Neural progenitor cell (in vitro differentiated cells): ENCODE results near the gene CCDC185. TPM values are rescaled to one million over a fixed set of nuclear protein-coding genes. Genes with fewer than 3 reads are reported as not detected.

Source experiments
- DNase-seq: peaks from one replicate; pipeline ENCODE4 v3.0.0-alpha.2; 2016; ENCODE audit warnings: low spot score
- H2AFZ ChIP-seq: fragments of 200-600 bp; sonication (generic); replicated peaks from 2 replicates; pipeline ENCODE4 v1.6.1; 2016; ENCODE audit warnings: antibody characterized with exemption
- H3F3A ChIP-seq: fragments of 200-600 bp; sonication (generic); 2 replicates; pipeline ENCODE4 v1.6.1; 2016; ENCODE audit warnings: antibody characterized with exemption, low read depth
- H3K27ac ChIP-seq: fragments of 200-600 bp; sonication (generic); 2 replicates; pipeline ENCODE4 v1.5.1; 2016; ENCODE audit warnings: mild to moderate bottlenecking
- H3K27me3 ChIP-seq: fragments of 200-600 bp; sonication (generic); 2 replicates; pipeline ENCODE4 v1.6.1; 2016; ENCODE audit warnings: mild to moderate bottlenecking, moderate library complexity
- H3K36me3 ChIP-seq: fragments of 200-600 bp; sonication (generic); 2 replicates; pipeline ENCODE4 v1.5.1; 2016
- H3K4me1 ChIP-seq: fragments of 200-600 bp; sonication (generic); 2 replicates; pipeline ENCODE4 v1.6.1; 2016; ENCODE audit warnings: mixed run types
- H3K4me2 ChIP-seq: fragments of 200-600 bp; sonication (generic); 2 replicates; pipeline ENCODE4 v1.6.1; 2016
- H3K4me3 ChIP-seq: fragments of 200-600 bp; sonication (generic); 2 replicates; pipeline ENCODE4 v1.5.1; 2016
- H3K79me2 ChIP-seq: fragments of 200-600 bp; sonication (generic); 2 replicates; pipeline ENCODE4 v1.6.1; 2016; ENCODE audit warnings: low read depth
- H3K9ac ChIP-seq: fragments of 200-600 bp; sonication (generic); 2 replicates; pipeline ENCODE4 v1.6.1; 2016
- H3K9me3 ChIP-seq: fragments of 200-600 bp; sonication (generic); 2 replicates; pipeline ENCODE4 v1.5.1; 2016; ENCODE audit warnings: low read depth
- H4K20me1 ChIP-seq: fragments of 200-600 bp; sonication (generic); 2 replicates; pipeline ENCODE4 v1.6.1; 2016; ENCODE audit warnings: low read depth
- H3K27ac Mint-ChIP-seq: 3 replicates; pipeline ENCODE4 v1.8.0; 2021; ENCODE audit warnings: mixed read lengths
- H3K27me3 Mint-ChIP-seq: 2 replicates; pipeline ENCODE4 v1.8.0; 2022; ENCODE audit warnings: low read depth, mild to moderate bottlenecking, inconsistent platforms, moderate library complexity, mixed read lengths; ENCODE audit not compliant: insufficient read depth
- H3K36me3 Mint-ChIP-seq: 3 replicates; pipeline ENCODE4 v1.8.0; 2021; ENCODE audit warnings: mixed read lengths
- H3K4me1 Mint-ChIP-seq: 3 replicates; pipeline ENCODE4 v1.8.0; 2021; ENCODE audit warnings: mixed read lengths
- H3K4me3 Mint-ChIP-seq: 3 replicates; pipeline ENCODE4 v1.8.0; 2021; ENCODE audit warnings: mild to moderate bottlenecking, moderate library complexity, mixed read lengths
- H3K9me3 Mint-ChIP-seq: 3 replicates; pipeline ENCODE4 v1.8.0; 2020; ENCODE audit warnings: mixed read lengths
- EZH2 ChIP-seq: fragments of 200-600 bp; sonication (generic); IDR thresholded peaks from 2 replicates; pipeline ENCODE4 v1.6.1; 2017; ENCODE audit warnings: antibody characterized with exemption, mild to moderate bottlenecking, moderate library complexity
- EZH2phosphoT487 ChIP-seq: fragments of 200-600 bp; sonication (generic); IDR thresholded peaks from 2 replicates; pipeline ENCODE4 v1.6.1; 2017; ENCODE audit warnings: antibody characterized with exemption
- total RNA-seq: library from RNA; depleted of rRNA; stranded (reverse); fragments of >200 nt; gene quantifications from 2 replicates; pipeline ENCODE4 v1.2.3, GENCODE V29; 2015; ENCODE audit warnings: low replicate concordance
- TF ChIP-seq, protein P1 (sequence below): fragments of 200-600 bp; sonication (generic); IDR thresholded peaks from 2 replicates; pipeline ENCODE4 v1.5.1; 2017; ENCODE audit warnings: antibody characterized with exemption, mild to moderate bottlenecking

The CCDC185 gene
- total RNA-seq, 1 donor from 2014 or later: not detected

- Histone ChIP-seq H3K4me3 (no peak overlapping the region), H3F3A (no peaks in the 10 kb centered on the region), H2AFZ (no peak overlapping the region), H4K20me1 (no peaks in the 10 kb centered on the region), H3K4me2 (no peak overlapping the region), H3K79me2 (no peaks in the 10 kb centered on the region), H3K4me1 (peaks cover 5% of the 10 kb centered on the region), H3K36me3 (no peaks in the 10 kb centered on the region), H3K27ac (no peak overlapping the region), H3K27me3 (no peaks in the 10 kb centered on the region), H3K9ac (no peak overlapping the region), H3K9me3 (no peaks in the 10 kb centered on the region)
- H3K4me1 Mint-ChIP-seq: peaks cover 8% of the 10 kb centered on the region
- H3K27ac Mint-ChIP-seq: no peak overlapping the region
- H3K27me3 Mint-ChIP-seq: peaks cover 2% of the 10 kb centered on the region
- no peaks in the 10 kb centered on the region for H3K36me3 Mint-ChIP-seq
- H3K9me3 Mint-ChIP-seq: no peaks in the 10 kb centered on the region
- no peak overlapping the region for H3K4me3 Mint-ChIP-seq
- TF ChIP-seq EZH2phosphoT487 (no peak), EZH2 (no peak)
- TF ChIP-seq, protein P1, sequence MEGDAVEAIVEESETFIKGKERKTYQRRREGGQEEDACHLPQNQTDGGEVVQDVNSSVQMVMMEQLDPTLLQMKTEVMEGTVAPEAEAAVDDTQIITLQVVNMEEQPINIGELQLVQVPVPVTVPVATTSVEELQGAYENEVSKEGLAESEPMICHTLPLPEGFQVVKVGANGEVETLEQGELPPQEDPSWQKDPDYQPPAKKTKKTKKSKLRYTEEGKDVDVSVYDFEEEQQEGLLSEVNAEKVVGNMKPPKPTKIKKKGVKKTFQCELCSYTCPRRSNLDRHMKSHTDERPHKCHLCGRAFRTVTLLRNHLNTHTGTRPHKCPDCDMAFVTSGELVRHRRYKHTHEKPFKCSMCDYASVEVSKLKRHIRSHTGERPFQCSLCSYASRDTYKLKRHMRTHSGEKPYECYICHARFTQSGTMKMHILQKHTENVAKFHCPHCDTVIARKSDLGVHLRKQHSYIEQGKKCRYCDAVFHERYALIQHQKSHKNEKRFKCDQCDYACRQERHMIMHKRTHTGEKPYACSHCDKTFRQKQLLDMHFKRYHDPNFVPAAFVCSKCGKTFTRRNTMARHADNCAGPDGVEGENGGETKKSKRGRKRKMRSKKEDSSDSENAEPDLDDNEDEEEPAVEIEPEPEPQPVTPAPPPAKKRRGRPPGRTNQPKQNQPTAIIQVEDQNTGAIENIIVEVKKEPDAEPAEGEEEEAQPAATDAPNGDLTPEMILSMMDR: no peak
- DNase-seq: no peak
Observed at GRCh38 chr1:223430236-223430635, 37.0 kb downstream of the CCDC185 start.

DNA sequence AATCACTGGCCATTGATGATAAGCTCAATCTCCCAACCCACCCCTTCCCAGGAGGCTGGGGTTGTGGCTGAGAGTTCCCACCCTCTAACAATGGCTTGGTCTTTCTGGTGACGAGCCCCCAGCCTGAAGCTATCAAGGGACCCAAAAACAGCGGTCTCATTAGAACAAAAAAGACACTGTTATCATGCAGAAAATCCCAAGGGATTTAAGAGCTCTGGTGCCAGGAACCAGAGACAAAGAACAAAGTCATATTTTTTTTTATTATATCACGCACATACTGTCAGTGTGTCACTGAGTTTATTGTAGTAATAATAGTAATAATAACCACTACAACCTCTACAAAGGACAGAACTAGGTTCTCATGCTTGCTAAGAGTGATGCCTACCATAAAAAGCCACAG, 43.9 kb downstream of the CCDC185 start:
- H3K9me3 Mint-ChIP-seq: no peaks in the 10 kb centered on the region
- no peak overlapping the region for H3K4me3 Mint-ChIP-seq
- Histone ChIP-seq H3K27ac (no peak overlapping the region), H3K4me3 (no peak overlapping the region), H3F3A (no peaks in the 10 kb centered on the region), H3K9ac (no peak overlapping the region), H3K27me3 (no peaks in the 10 kb centered on the region), H3K4me2 (no peak overlapping the region), H2AFZ (no peak overlapping the region), H3K9me3 (no peaks in the 10 kb centered on the region), H4K20me1 (no peaks in the 10 kb centered on the region), H3K36me3 (no peaks in the 10 kb centered on the region), H3K79me2 (no peaks in the 10 kb centered on the region), H3K4me1 (peaks cover 5% of the 10 kb centered on the region)
- no peak for DNase-seq
- no peaks in the 10 kb centered on the region for H3K36me3 Mint-ChIP-seq
- H3K27me3 Mint-ChIP-seq: peaks cover 6% of the 10 kb centered on the region
- no peak overlapping the region for H3K27ac Mint-ChIP-seq
- H3K4me1 Mint-ChIP-seq: peaks cover 6% of the 10 kb centered on the region
- TF ChIP-seq EZH2 (no peak), EZH2phosphoT487 (no peak)
- TF ChIP-seq, protein P1: no peak

DNA sequence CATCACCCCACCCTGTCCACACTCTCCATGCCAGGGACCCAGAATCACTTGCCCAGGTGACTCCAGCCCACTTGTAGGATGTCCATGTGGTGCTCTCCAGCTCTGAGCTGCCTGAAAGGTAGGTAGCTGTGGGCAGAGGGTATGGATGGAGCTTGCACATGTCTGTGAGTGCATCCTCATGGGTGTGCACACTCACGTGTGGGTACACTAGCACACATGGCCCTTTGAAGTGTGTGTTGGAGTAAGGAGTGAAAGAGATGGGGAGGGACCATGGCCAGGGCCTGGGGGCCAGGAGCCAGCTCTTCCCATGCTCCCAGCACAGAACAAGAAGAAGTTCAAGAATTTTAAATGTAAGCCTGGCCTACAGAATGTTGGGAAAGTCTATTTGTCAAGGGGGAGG, 50.2 kb downstream of the CCDC185 start:
- H3K36me3 Mint-ChIP-seq: no peaks in the 10 kb centered on the region
- no peaks in the 10 kb centered on the region for H3K4me1 Mint-ChIP-seq
- no peak for DNase-seq

More for the DNA sequence above, 50.2 kb downstream of the CCDC185 start:
- Histone ChIP-seq H3K9me3 (peaks cover 4% of the 10 kb centered on the region), H3K27ac (no peak overlapping the region), H3K4me1 (no peaks in the 10 kb centered on the region), H4K20me1 (no peaks in the 10 kb centered on the region), H2AFZ (no peak overlapping the region), H3K9ac (no peak overlapping the region), H3K79me2 (no peaks in the 10 kb centered on the region), H3F3A (no peaks in the 10 kb centered on the region), H3K27me3 (no peaks in the 10 kb centered on the region), H3K4me2 (no peak overlapping the region), H3K36me3 (no peaks in the 10 kb centered on the region), H3K4me3 (no peak overlapping the region)
- no peak overlapping the region for H3K27ac Mint-ChIP-seq
- no peak overlapping the region for H3K4me3 Mint-ChIP-seq
- H3K27me3 Mint-ChIP-seq: peaks cover 10% of the 10 kb centered on the region
- TF ChIP-seq EZH2phosphoT487 (no peak), EZH2 (no peak)
- TF ChIP-seq, protein P1: no peak
- H3K9me3 Mint-ChIP-seq: peaks cover 14% of the 10 kb centered on the region
